Adrenal gland (tissue), 5 donors: ENCODE data around the gene CSAD.

Source experiments
- POLR2A ChIP-seq, 2 donors: fragments of 450-650 bp; IDR thresholded peaks; one replicate each; pipeline ENCODE4 v1.6.1; 2017; ENCODE audit warnings: antibody characterized with exemption in 2 of 2, mild to moderate bottlenecking in 2 of 2, moderate library complexity in 1 of 2
- TF ChIP-seq, protein P1 (sequence below), 6 experiments: fragments of 450-650 bp in 4 of 6; fragments of 200-600 bp in 2 of 6; sonication (generic) in 1 of 6; IDR thresholded peaks; 1 replicate in 5 of 6; 2 replicates in 1 of 6; pipeline versions ENCODE4 v1.5.1 to v1.8.0; 2016 to 2021; ENCODE audit warnings: antibody characterized with exemption in 6 of 6, mild to moderate bottlenecking in 2 of 6, moderate library complexity in 1 of 6
- donor health status: DM: no; HTN: no; CAD: no.

DNA sequence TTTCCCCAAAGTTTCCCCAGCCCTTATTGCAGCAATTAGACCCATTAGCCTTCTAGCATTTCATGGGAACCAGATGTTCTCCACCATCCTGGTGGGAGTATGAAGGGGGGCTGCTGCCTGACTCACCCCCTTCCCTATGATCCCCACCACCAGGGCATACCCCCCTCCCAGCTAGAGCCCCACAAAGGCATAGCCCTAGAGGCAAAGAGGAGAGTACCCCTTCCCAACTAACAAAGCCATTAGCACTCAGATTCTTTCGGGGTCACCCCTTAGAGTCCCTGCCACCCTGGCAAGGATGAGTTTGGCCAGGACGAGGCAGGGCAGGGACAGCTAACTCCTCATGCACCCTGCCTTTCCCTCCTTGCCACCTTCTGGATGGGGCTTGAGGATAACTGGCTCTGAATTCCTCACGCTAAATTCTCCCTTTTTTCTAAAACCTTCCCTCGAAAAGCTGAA, 42.1 kb upstream of the CSAD start:
- TF ChIP-seq, protein P1, sequence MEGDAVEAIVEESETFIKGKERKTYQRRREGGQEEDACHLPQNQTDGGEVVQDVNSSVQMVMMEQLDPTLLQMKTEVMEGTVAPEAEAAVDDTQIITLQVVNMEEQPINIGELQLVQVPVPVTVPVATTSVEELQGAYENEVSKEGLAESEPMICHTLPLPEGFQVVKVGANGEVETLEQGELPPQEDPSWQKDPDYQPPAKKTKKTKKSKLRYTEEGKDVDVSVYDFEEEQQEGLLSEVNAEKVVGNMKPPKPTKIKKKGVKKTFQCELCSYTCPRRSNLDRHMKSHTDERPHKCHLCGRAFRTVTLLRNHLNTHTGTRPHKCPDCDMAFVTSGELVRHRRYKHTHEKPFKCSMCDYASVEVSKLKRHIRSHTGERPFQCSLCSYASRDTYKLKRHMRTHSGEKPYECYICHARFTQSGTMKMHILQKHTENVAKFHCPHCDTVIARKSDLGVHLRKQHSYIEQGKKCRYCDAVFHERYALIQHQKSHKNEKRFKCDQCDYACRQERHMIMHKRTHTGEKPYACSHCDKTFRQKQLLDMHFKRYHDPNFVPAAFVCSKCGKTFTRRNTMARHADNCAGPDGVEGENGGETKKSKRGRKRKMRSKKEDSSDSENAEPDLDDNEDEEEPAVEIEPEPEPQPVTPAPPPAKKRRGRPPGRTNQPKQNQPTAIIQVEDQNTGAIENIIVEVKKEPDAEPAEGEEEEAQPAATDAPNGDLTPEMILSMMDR (IDR thresholded peaks at IDR 0.05): no peak
- TF ChIP-seq POLR2A (IDR thresholded peaks at IDR 0.05): no peak
